ENCODE data around the gene PCNX2. TPM values are rescaled to one million over a fixed set of nuclear protein-coding genes. Genes with fewer than 3 reads are reported as not detected.

Gene PCNX2
- total RNA-seq, 3 donors from 2014 or later, result 6.0 to 11.3 (median 8.5) TPM

GRCh38 chr1:233255145-233255544 is 40.4 kb downstream of the PCNX2 start:
- DNase-seq (no peak), ATAC-seq (no peak)
- Histone ChIP-seq H3K36me3 (ENCODE audit: low read depth) (no peaks in the 10 kb centered on the region), H3K9me3 (no peaks in the 10 kb centered on the region), H3K4me1 (ENCODE audit: low read depth) (peaks cover 3% of the 10 kb centered on the region), H3K4me3 (no peak overlapping the region)
- intact Hi-C loops (cut with DNase I, micrococcal nuclease), result no loop called here
- TF ChIP-seq CTCF (IDR thresholded peaks at IDR 0.05), result no peak

GRCh38 chr1:233253832-233254331 is 41.6 kb downstream of the PCNX2 start:
- intact Hi-C loops (cut with DNase I, micrococcal nuclease), result no loop called here
- no peaks in the 10 kb centered on the region for H3K36me3 ChIP-seq (ENCODE audit: low read depth)
- H3K4me1 ChIP-seq (ENCODE audit: low read depth), result peaks cover 3% of the 10 kb centered on the region
- H3K9me3 ChIP-seq, result no peaks in the 10 kb centered on the region
- H3K4me3 ChIP-seq, result no peak overlapping the region
- TF ChIP-seq CTCF (IDR thresholded peaks at IDR 0.05), result no peak
- ATAC-seq (peak; percentile 91), DNase-seq (no peak)

GRCh38 chr1:233253231-233253831 is 42.2 kb downstream of the PCNX2 start:
- H3K36me3 ChIP-seq (ENCODE audit: low read depth), result no peaks in the 10 kb centered on the region
- ATAC-seq, result peak; percentile 47

GRCh38 chr1:233252441-233252840 is 43.1 kb downstream of the PCNX2 start:
- TF ChIP-seq CTCF (IDR thresholded peaks at IDR 0.05), result no peak
- Histone ChIP-seq H3K4me3 (no peak overlapping the region), H3K9me3 (no peaks in the 10 kb centered on the region), H3K4me1 (ENCODE audit: low read depth) (peaks cover 3% of the 10 kb centered on the region), H3K36me3 (ENCODE audit: low read depth) (no peaks in the 10 kb centered on the region)
- intact Hi-C loops (cut with DNase I, micrococcal nuclease), result no loop called here
- ATAC-seq (peak; percentile 34), DNase-seq (no peak)

More at GRCh38 chr1:233253231-233253831, 42.2 kb downstream of the PCNX2 start:
- H3K4me3 ChIP-seq, result no peak overlapping the region
- peaks cover 3% of the 10 kb centered on the region for H3K4me1 ChIP-seq (ENCODE audit: low read depth)
- intact Hi-C loops (cut with DNase I, micrococcal nuclease), result no loop called here
- H3K9me3 ChIP-seq, result no peaks in the 10 kb centered on the region
- no peak for DNase-seq
- TF ChIP-seq CTCF (IDR thresholded peaks at IDR 0.05), result no peak

GRCh38 chr1:233251201-233251720 is 44.3 kb downstream of the PCNX2 start:
- peaks cover 3% of the 10 kb centered on the region for H3K4me1 ChIP-seq (ENCODE audit: low read depth)
- no peak for TF ChIP-seq CTCF (IDR thresholded peaks at IDR 0.05)
- ATAC-seq, result no peak

More at GRCh38 chr1:233251201-233251720, 44.3 kb downstream of the PCNX2 start:
- Histone ChIP-seq H3K9me3 (no peaks in the 10 kb centered on the region), H3K36me3 (ENCODE audit: low read depth) (no peaks in the 10 kb centered on the region), H3K4me3 (no peak overlapping the region)
- DNase-seq, result no peak
- intact Hi-C loops (cut with DNase I, micrococcal nuclease), result no loop called here
